ENCODE measurements around the gene ALG10. TPM values are rescaled to one million over a fixed set of nuclear protein-coding genes. Genes with fewer than 3 reads are reported as not detected.

Gene ALG10
- total RNA-seq, 1 experiment from 2014 or later, result 13.0 TPM

GRCh38 chr12:34051486-34051885, 29.2 kb downstream of the ALG10 start:
- Histone ChIP-seq H2BK120ac (ENCODE audit: low read depth, low read length, poor library complexity, severe bottlenecking) (no peak overlapping the region), H3K4me2 (ENCODE audit: insufficient read depth, insufficient read length, low read length) (no peak overlapping the region), H3K79me1 (ENCODE audit: insufficient read depth, low read depth, low read length, poor library complexity, severe bottlenecking) (no peaks in the 10 kb centered on the region), H2AFZ (ENCODE audit: low read length) (no peak overlapping the region), H2BK15ac (ENCODE audit: low read depth, low read length) (no peak overlapping the region), H3K4me1 (ENCODE audit: insufficient read depth, low read length) (no peaks in the 10 kb centered on the region), H4K91ac (ENCODE audit: insufficient read length, low read depth, low read length) (no peak overlapping the region), H3K18ac (ENCODE audit: insufficient read length, low read depth, low read length) (no peak overlapping the region), H3K9me3 (ENCODE audit: control insufficient read depth, low read depth, low read length) (peaks cover 46% of the 10 kb centered on the region), H3K27me3 (ENCODE audit: insufficient read depth, low read length) (no peaks in the 10 kb centered on the region), H4K8ac (replicated peaks; ENCODE audit: insufficient read length, low read depth, low read length) (no peak overlapping the region), H2BK12ac (ENCODE audit: insufficient read length, low read depth, low read length) (no peak overlapping the region), H3K27ac (ENCODE audit: insufficient read length, low read depth, low read length) (no peak overlapping the region), H3T11ph (ENCODE audit: low read length) (no peak overlapping the region), H3K9ac (ENCODE audit: extremely low read depth, insufficient read length, low read length) (no peak overlapping the region), H2BK5ac (ENCODE audit: insufficient read length, low read length) (no peak overlapping the region), H3K56ac (ENCODE audit: insufficient read length, low read depth, low read length) (no peak overlapping the region), H3K23ac (ENCODE audit: insufficient read length, low read depth, low read length) (no peak overlapping the region), H4K5ac (ENCODE audit: insufficient read length, low read depth, low read length) (no peak overlapping the region), H2AK5ac (ENCODE audit: insufficient read length, low read length) (no peak overlapping the region), H2BK20ac (ENCODE audit: low read depth, low read length, poor library complexity, severe bottlenecking) (no peak overlapping the region), H3K14ac (ENCODE audit: insufficient read depth, low read length) (no peak overlapping the region), H3K4ac (ENCODE audit: low read depth, low read length) (no peak overlapping the region), H3K23me2 (ENCODE audit: insufficient read length, low read depth, low read length, poor library complexity, severe bottlenecking) (no peaks in the 10 kb centered on the region), H3K79me2 (ENCODE audit: insufficient read depth, low read length) (no peaks in the 10 kb centered on the region), H4K20me1 (ENCODE audit: control insufficient read depth, insufficient read depth, insufficient read length) (no peaks in the 10 kb centered on the region)
- Mint-ChIP-seq H3K36me3 (ENCODE audit: insufficient read depth in 1 of 3, low read depth in 3 of 3) (peaks cover 23 to 46% (median 26%) of the 10 kb centered on the region in 3 experiments), H3K4me3 (no peak overlapping the region), H3K9me3 (peaks cover 91% of the 10 kb centered on the region in 2 experiments), H3K27ac (no peak overlapping the region), H3K27me3 (ENCODE audit: low read depth) (no peaks in the 10 kb centered on the region; the same call in 1 of the 2 replicates), H3K4me1 (no peaks in the 10 kb centered on the region)
- no peak for DNase-seq
- TF ChIP-seq CTCF (conservative IDR thresholded peaks at IDR 0.05), result no peak
- WGBS (ENCODE audit: extremely low coverage, insufficient read length, low lambda C conversion rate), result no CpG with 5 or more reads among the region's 1 CpG

Data from H9 (cell line).